Activated CD4-positive, alpha-beta T cell treated with anti-CD3 and anti-CD28 coated beads, Interleukin-10, Interleukin-2, amounts not matched to agents 100 ng/mL and 50 ng/mL, durations not matched to agents 16 hours and 8 hours (primary cell): Measurements from ENCODE around the gene CCDC200.
"Not testable (repeated sequence)": the region's sequence is repeated elsewhere in the genome, so short reads cannot be mapped to it uniquely, and the experiment has no call there.

Source experiments
- DNase-seq: peaks from one replicate; pipeline ENCODE4 v3.0.0-alpha.2; 2020

The CCDC200 gene

GRCh38 chr17:43215341-43215740, 13.1 kb downstream of the CCDC200 start:
- no peak for DNase-seq

DNA sequence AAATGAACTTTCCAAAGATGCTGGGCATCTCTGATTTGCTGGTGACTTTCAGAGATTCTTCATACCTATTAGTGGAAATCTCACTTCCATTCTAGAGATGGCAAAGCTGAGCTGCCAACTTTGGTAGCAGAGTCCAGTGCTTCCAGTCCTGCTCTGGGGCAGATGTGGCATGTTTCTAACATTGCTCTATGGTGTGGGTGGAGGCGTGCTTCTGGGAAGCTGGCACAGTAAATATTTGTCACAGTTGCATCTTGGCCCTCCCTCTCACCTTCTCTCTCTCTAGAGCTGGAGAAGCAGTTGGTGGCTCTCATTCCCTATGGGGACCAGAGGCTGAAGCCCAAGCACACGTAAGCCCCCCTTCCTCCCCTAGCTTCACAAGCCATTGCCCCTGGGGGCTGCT, 14.9 kb downstream of the CCDC200 start:
- DNase-seq, result no peak

- peak; percentile 17 for DNase-seq
Observed at GRCh38 chr17:43212641-43213490, 15.6 kb downstream of the CCDC200 start.

- DNase-seq, result peak; percentile 86
Observed at GRCh38 chr17:43211480-43212402, 16.7 kb downstream of the CCDC200 start, which contains the start of gene TMEM106A. TSS of gene TMEM106A (plus strand) at chr17:43211875. CDS start at chr17:43213042, 1,167 bp downstream.

- DNase-seq, result peak; percentile 15
Observed at GRCh38 chr17:43211123-43211479, 17.3 kb downstream of the CCDC200 start.

GRCh38 chr17:43210576-43210975, 17.8 kb downstream of the CCDC200 start:
- DNase-seq, result no peak

GRCh38 chr17:43203013-43203412, 25.4 kb downstream of the CCDC200 start:
- not testable (repeated sequence) for DNase-seq

GRCh38 chr17:43200127-43200526, 28.3 kb downstream of the CCDC200 start:
- DNase-seq, result no peak

DNA sequence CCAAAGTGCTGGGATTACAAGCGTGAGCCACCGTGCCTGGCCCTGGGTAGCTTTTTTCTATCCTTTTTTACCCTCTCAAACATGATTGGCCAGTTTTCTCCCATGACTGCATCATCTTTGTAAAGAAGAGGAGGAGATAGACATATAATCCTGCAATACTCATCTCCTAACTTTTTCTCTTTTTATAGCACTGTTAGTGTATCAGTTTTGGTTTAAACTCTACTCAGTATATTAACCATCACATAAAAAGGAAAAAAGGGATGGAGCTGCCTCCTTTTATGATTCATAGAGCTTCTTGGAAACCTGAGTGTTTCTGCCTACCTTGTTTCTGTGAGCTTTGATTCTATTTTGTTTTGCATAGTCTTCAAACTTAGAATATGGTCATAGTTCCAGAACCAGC, 28.8 kb downstream of the CCDC200 start:
- no peak for DNase-seq

- no peak for DNase-seq
Observed at GRCh38 chr17:43193251-43193650, 35.2 kb downstream of the CCDC200 start.

DNA sequence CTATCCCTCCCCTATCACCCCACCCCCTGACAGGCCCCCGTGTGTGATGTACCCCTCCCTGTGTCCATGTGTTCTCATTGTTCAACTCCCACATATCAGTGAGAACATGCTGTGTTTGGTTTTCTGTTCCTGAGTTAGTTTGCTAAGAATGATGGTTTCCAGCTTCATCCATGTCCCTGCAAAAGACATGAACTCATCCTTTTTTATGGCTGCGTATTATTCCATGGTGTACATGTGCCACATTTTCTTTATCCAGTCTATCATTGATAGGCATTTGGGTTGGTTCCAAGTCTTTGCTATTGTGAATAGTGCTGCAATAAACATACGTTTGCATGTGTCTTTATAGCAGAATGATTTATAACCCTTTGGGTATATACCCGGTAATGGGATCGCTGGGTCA, 41.8 kb downstream of the CCDC200 start:
- DNase-seq, result not testable (repeated sequence)

- DNase-seq, result no peak
Observed at GRCh38 chr17:43183921-43184320, 44.5 kb downstream of the CCDC200 start.

GRCh38 chr17:43176119-43176570, 52.3 kb downstream of the CCDC200 start:
- no peak for DNase-seq

GRCh38 chr17:43175213-43176118, 53.0 kb downstream of the CCDC200 start:
- DNase-seq, result peak; percentile 5

DNA sequence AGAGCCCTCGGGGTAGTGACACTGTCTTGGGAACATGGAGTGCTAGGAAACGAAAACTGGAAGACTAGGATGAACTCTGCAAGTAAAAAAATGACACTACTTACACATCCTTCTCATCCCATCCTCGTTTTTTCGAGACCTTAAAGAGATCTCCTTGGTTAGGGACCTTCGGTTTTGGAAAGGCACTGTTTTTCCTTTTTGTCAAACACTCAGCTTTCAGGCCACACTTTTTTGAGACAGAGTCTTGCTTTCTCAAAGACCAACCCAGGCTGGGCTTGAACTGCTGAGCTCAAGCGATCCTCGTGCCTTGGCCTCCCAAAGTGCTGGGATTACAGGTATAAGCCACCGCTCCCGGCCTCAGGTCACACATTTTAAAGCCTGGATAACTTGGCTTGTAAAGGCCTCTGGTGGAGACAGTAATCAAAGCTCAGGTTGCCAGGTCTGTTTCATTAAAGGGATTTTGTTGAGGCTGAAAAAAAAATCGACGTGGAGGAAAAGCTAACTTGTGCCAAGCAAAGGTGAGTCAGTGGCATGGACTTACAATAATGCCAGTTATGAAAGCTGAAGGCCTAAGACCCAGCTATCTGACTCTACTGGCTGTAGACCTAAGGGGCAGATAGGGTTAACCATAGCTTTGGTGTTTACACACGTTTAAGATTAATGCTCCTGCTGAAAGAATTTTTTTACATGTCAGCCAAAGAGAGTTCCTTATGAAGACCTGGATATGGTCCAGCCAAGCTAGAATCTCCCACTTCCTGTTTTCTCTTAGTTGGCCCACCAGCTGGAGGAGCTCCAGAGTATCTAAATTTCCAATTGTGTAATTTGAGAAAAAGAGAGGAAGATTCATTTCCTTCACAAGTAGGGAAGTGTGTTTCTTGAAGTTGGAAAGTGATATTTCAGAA, 56.6 kb downstream of the CCDC200 start:
- peak; percentile 10 for DNase-seq
